ENCODE results near the gene UPF3B.
"Not testable (repeated sequence)": the region's sequence is repeated elsewhere in the genome, so short reads cannot be mapped to it uniquely, and the experiment has no call there.

UPF3B gene

GRCh38 chrX:119824221-119824620 is 28.5 kb downstream of the UPF3B start:
- DNase-seq, result not testable (repeated sequence)

- DNase-seq, result not testable (repeated sequence)
Measured at GRCh38 chrX:119821703-119822102, 31.1 kb downstream of the UPF3B start.

- no peak for DNase-seq
Measured at GRCh38 chrX:119817130-119817690, 35.6 kb downstream of the UPF3B start.

- DNase-seq, result no peak
Measured at GRCh38 chrX:119816300-119816699, 36.5 kb downstream of the UPF3B start.

- DNase-seq, result no peak
Measured at GRCh38 chrX:119809185-119809666, 43.5 kb downstream of the UPF3B start.

- DNase-seq, result not testable (repeated sequence)
Measured at GRCh38 chrX:119808461-119808860, 44.3 kb downstream of the UPF3B start.

- DNase-seq, result no peak
Measured at GRCh38 chrX:119802546-119802945, 50.2 kb downstream of the UPF3B start.

GRCh38 chrX:119801253-119802221 is 51.2 kb downstream of the UPF3B start:
- no peak for DNase-seq

GRCh38 chrX:119791437-119792231 is 61.1 kb downstream of the UPF3B start, which contains the start of gene RPL39:
RPL39 (minus strand) TSS chrX:119791630; CDS start chrX:119791576, 54 bp downstream.
- peak; percentile 81 for DNase-seq

- DNase-seq, result peak; percentile 28
Measured at GRCh38 chrX:119790977-119791436, 61.8 kb downstream of the UPF3B start.

- DNase-seq, result peak; percentile 41
Measured at GRCh38 chrX:119784747-119785446, 67.9 kb downstream of the UPF3B start.
